GM21723 (cell line): ENCODE data around the gene RPS15A.

Source experiments
- ATAC-seq: cut with Tn5 transposase; IDR thresholded peaks from one replicate; pipeline ENCODE4 v1.9.1; 2021; ENCODE audit warnings: mild to moderate bottlenecking, moderate library complexity; ENCODE audit not compliant: unreplicated experiment

Gene RPS15A

DNA sequence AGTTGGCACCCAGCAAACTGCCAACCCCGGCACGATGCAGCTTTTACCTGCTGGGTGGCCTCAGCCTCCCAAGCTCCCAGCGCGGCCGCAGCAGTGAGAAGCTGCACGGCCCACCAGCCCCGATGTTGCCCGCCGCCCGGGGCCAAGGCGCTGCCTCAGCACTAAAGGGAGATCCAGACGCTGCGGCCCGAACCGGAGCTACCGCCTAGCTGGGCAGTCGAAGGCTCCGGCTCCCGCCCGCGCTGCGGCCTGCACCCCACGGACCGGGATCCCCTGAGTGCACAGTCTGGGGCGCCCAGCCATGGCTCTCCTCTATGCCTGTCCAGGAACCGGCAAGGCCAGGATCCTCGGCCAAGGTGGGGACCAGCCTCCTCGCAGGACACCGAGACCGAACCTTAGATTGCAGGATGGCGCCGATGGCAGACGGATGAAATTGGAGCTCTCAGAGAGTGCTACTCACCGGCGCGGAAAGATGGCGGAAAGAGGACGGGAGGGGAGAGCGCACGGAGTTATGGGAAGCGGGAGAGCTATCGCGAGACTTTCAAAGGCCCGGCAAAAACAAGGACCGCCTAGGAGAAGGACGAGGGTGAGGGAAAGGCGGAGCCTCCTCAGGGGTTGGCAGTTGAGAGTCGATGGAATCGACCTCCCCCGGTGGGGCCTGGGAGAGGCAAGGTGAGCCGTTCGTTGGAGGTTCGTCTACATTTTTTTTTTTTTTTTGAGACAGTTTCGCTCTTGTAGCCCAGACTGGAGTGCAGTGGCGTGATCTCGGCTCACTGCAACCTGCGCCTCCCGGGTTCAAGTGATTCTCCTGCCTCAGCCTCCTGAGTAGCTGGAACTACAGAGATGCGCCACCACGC lies at the start of gene RPS15A:
Gene RPS15A (minus strand): TSS at position 485 of the 857 bp plus-strand sequence. CDS start 1,221 bp downstream, outside the sequence.
- ATAC-seq: peak; percentile 89

DNA sequence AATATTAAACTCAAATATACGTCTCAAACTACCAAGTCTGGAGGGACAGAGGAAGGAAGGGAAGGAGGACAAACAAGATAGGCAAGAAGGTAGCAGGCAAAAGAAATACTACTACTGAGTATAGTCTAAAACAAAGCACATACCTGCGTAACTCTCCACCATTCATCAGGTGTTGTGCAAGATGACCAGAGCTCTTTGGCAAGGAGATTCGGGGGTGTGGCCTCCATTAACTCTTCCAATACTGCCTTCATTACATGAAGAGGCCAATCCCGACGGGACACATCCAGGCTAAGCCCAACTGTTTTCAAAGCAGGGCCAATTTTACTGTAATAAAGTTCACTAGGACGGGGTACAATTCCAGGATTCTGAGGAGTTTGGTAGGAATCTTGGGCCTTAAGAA lies 49.4 kb upstream of the RPS15A start:
- ATAC-seq: no peak

DNA sequence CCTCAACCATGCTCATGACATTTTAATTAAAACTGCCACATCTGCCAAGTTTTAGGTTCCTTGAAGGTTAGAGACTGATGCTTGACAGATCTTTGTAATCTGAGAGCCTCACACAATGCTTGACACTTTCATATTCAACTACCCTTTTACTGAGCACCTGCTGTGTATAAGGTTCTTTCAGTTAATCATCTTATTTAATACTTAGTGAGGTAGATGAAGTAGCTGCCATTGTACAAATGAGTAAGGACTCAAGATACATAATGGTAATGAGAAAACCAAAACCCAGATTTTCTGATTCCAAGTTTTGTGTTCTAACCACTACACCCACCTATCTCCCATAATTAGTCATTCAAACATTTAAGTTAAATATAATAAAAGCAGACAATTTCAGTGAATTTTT lies 46.6 kb upstream of the RPS15A start:
- ATAC-seq: no peak

DNA sequence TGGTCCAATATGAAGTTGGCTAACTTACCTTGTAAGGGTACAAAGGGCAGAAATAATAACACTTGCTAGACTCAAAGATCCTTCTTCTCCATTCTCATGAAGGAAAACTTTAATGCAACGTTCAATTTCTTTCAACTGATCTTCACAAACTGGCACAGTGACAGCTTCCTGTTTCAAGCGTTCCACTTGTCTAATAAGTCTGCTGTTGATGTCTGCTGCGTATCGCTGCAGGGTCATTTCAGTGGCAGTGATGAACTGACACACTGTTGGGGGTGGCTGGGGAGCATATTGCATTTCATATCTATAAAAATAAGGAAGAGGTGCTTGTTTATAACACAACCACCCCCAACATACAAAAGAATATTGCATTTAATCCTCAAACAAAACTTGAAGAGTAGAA lies 44.7 kb upstream of the RPS15A start:
- ATAC-seq: no peak

DNA sequence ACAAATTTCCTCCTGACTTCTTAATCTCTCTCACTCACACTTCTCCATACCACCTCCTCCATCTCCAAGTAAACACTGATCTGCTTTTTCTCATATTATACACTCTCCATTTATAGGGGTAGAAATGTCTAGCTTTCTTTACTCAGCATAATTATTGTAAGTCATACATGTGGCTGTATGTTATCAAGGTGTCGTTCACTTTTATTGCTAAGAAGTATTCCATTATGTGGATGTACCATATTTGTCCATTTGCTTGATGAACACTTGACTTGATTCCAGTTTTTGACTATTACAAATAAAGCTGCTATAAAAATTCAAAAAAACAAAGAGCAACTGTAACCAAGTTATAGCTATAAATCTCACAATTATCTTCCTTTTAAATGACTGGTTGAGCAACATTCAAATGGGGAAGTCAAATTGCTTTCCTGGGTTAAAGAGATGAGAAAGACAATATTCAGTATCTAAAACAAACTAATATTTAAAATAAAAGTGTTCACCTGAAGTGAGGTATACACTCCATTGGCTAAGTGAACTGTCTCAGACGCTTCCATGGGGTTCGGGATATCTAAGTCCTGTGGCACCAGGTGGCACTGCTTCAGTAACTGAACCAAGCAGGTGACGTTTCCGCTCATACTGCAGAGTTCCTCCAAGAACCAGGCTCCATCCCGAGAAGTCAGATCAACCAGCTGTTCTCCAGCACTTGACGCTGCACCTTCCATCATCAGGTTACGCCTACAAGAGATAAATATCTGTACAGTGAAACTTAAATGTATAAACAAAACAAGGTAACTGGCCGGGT lies 43.8 kb upstream of the RPS15A start:
- ATAC-seq: no peak

DNA sequence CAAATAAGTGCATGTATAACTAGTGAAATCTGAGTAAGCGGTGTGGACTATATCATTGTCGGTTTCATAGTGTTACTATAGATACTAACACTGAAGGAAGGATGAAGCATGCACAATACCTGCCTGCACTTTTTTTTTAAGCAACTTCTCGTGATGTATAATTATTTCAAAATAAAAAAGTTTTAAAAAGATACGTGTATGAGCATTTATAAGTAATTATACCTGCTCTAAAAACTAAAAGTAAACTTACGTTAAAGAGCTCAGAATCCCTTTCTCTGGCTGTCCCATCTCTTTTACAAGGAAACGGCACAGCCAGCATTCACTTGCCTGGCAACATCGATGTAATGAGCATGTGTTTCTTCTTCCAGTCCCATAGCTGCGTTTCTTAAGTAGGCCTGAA lies 42.5 kb upstream of the RPS15A start:
- no peak for ATAC-seq

DNA sequence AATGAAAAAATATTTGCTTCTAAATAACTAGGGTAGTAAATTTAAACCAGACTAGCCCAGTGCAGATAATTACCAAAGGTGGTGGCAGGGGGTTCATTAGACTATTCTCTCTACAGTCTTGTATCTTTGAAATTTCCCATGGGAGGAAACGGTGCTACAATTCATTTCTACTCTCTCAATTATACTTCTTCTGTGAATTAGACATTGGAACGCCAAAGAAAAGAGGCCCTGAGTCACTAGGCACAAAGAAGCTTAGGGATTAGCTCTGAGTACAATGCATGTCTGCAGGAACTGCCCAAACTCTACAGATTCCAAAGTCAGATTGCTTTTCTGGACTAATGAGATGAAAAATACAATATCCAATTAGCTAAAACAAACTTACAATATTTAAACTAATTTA lies 41.9 kb upstream of the RPS15A start:
- no peak for ATAC-seq

GRCh38 chr16:18829251-18829650 lies 39.1 kb upstream of the RPS15A start:
- no peak for ATAC-seq

GRCh38 chr16:18827890-18828289 lies 37.8 kb upstream of the RPS15A start:
- ATAC-seq: no peak

DNA sequence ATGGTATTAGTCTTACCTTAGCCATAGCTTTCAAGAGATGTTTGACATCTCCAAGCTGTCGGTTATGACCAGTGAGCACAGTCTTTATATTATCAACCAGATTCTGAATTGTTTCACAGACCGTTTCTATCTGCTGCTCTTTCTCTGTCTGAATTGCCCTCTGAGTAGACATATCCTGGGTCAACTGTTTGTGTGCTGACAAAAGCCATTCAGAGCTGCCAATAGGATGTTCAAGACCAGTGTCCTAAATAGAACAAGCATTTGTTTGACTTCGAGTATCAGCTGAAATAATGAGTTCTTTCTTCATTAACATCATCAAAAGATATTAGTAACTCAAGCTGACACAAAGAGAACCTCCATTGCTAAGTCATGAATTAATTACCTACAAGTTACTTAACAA lies 26.2 kb upstream of the RPS15A start:
- ATAC-seq: no peak

DNA sequence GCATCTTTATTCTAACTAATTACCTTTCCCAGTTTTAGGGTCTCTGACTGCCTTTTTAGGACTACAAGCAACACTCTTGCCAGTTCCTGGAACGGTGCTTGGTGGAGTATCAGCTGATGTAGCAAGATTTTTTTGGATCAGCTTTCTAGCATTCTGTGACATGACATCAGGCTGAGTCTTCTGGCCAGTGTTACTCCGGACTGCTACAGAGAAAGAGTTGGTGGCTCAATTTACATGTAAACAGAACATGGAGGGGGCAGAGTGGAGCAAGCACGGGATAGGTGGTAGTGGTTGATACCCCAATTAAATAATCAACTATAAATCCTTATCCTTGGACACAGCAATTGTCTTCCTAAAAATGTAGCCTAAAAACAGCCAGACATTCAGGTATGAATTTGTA lies 21.8 kb upstream of the RPS15A start:
- ATAC-seq: no peak

DNA sequence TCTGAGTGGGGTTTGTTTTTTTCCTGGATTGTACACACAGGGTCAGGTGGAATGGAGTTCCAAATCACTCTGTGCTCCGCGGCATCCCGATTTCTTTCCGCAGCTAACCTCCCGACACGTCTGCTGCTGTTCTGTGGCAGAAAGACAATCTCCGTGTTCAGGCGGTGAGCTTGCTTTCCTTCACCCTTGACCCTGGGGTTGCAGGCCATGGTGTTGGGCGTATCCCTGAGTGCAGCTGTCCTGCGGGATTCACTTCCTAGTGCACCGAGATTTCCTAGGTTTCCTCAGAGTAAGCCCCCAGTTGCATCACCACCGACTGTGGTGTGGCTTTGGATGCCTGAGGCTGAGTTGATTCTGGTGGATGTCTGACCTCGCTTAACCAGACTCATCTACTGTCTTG lies 19.0 kb upstream of the RPS15A start:
- no peak for ATAC-seq

- no peak for ATAC-seq
These were observed 15.2 kb upstream of the RPS15A start for GRCh38 chr16:18805257-18805773.

GRCh38 chr16:18804540-18804939 lies 14.4 kb upstream of the RPS15A start:
- no peak for ATAC-seq

DNA sequence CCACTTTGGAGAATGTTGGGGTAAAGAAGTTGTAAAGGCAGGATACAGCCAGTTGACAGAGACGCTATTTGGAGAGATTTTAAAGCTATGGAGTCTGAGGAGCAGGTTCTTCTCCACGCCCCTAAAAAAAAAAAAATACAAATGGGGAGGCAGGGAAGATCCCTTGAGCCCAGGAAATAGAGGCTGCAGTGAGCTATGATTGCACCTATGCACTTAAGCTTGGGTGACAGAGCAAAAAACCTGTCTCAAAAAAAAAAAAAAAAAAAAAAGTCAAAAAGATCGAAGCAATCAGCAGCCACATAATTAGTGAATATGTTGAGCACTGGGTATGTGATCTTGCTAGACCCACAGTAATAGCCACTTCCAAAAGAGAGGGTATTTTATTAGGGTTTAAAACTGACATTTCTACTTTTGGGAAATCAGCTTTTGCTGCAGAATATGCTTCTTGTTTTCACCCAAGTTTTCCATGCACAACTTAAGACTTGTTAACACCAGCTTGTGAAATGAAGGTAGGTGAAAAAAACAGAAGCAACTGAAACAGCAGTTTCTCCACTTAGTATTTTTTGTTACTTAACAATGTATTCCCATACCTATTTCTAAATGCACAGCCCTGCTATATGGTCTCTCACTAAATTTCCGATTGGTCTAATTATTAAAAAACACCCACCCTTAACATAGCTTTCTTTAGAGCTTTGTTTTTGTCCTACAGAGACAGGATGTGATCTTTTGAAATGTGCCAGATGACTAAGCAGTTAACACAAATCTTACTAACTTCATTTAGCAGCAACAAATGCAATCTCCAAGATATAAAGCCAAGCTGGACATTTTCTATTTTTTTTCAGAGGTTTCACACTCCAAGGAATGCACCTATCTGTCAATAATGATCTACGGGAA lies 13.7 kb upstream of the RPS15A start:
- ATAC-seq: no peak

- ATAC-seq: no peak
These were observed 12.7 kb upstream of the RPS15A start for GRCh38 chr16:18802767-18803343.

DNA sequence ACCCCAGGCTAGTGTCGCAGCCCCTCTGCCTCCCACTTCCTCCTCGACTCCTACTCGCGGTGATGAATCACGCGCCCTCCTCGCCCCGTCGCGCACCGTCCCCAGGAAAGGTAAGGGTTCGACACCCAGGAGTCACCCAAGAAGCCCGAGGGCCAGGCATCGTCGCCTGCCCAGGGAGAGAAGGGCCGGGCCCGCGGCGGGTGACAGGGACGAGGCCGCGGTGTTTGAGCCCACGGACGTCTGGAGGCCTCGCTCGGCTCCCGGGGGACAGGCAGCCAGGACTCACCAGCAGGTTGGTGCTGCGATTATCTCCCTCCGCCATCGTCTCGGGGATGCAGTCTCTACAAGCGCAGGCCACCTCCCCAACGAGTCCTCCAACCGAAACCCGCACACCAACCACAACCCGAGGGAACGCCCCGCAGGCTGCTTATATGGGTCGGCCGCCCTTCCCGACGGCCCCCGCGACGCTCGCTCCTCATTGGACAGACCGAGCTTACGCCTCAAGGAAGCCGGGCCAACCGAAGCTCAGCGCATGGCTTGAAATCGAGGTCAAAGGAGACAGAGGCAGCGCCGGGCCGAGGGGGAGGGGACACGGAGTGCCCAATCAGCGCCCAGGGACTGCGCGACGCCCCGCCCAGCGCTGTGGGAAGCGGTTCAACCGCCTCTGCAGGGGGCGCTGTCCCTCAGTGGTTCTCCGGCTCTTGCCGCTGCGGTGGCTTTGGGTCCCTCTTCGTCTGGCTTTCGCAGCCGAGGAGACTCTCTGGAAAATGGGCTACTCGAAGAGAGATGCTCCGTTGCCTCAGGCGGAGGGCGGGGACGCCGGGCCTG lies 11.2 kb upstream of the RPS15A start, which contains the start of gene ARL6IP1:
Gene ARL6IP1 (minus strand): TSS at position 405 of the 828 bp plus-strand sequence. CDS start 83 bp downstream, at position 322.
- ATAC-seq: peak; percentile 92

GRCh38 chr16:18800775-18801144 lies 10.6 kb upstream of the RPS15A start:
- no peak for ATAC-seq

DNA sequence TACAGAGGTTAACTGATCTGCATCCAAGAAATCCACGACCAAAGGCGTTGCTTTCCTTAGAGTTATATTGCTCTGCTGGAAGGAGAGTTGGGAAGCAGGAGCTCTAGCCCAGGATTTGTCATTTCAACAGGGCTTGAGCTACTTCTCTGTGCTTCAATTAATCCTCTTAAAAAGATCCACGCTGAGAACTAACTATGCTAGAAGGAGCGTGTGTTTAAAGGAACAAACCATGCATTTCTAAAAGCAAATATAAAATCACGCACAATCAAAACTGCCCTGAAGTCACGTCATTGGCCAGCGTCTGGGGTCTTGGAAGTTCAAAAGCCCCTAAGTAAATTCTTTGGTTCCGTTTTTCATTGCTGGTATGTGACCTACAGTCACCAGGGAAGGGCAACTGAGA lies 10.2 kb upstream of the RPS15A start:
- ATAC-seq: no peak

DNA sequence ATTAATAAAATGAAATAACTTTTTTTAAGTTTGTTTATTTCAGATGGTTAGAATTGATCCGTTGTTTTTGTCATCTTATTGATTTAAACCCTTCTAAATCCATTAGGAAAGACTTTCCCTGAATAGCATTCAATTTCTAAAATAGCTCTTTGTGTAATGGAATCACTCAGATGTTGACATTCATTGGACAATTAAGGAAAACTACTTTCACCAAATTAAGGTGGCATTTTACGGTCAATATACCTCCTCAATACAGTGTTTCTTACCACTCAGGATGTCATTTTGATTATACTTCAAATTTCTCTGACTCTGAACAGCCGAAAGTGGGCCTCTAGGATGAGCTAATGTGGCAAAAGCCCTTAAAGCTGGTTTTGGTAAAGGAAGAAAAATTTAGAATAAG lies 9.4 kb upstream of the RPS15A start:
- ATAC-seq: no peak
